Uterus (tissue), 2 donors: Measurements from ENCODE around the gene SPEF2.

Experiments
- POLR2A ChIP-seq, 2 donors: fragments of 450-650 bp; IDR thresholded peaks; one replicate each; pipeline ENCODE4 v1.6.1; 2016; ENCODE audit warnings: antibody characterized with exemption in 2 of 2, mild to moderate bottlenecking in 1 of 2, moderate library complexity in 1 of 2
- TF ChIP-seq, protein P1 (sequence below), 4 experiments: fragments of 200-600 bp in 2 of 4; fragments of 450-650 bp in 2 of 4; sonication (generic) in 2 of 4; IDR thresholded peaks; one replicate each; pipeline ENCODE4 v1.5.1; 2016 to 2019; ENCODE audit warnings: antibody characterized with exemption in 4 of 4, mild to moderate bottlenecking in 2 of 4, moderate library complexity in 1 of 4

GRCh38 chr5:35617060-35617434 lies 616 bp upstream of the SPEF2 start:
- TF ChIP-seq, protein P1, sequence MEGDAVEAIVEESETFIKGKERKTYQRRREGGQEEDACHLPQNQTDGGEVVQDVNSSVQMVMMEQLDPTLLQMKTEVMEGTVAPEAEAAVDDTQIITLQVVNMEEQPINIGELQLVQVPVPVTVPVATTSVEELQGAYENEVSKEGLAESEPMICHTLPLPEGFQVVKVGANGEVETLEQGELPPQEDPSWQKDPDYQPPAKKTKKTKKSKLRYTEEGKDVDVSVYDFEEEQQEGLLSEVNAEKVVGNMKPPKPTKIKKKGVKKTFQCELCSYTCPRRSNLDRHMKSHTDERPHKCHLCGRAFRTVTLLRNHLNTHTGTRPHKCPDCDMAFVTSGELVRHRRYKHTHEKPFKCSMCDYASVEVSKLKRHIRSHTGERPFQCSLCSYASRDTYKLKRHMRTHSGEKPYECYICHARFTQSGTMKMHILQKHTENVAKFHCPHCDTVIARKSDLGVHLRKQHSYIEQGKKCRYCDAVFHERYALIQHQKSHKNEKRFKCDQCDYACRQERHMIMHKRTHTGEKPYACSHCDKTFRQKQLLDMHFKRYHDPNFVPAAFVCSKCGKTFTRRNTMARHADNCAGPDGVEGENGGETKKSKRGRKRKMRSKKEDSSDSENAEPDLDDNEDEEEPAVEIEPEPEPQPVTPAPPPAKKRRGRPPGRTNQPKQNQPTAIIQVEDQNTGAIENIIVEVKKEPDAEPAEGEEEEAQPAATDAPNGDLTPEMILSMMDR (IDR thresholded peaks at IDR 0.05), result no peak
- no peak for TF ChIP-seq POLR2A (IDR thresholded peaks at IDR 0.05)
